Mucosa of descending colon (tissue), 3 donors: Measurements from ENCODE around the gene TMEM184A. TPM values are rescaled to one million over a fixed set of nuclear protein-coding genes. Genes with fewer than 3 reads are reported as not detected.

Experiments
- ATAC-seq: fragments of 200-7000 bp; cut with Tn5 transposase; one replicate; pipeline ENCODE4 v1.9.1; 2020; ENCODE audit warnings: mild to moderate bottlenecking, moderate library complexity
- DNase-seq, 3 donors: peaks; one replicate each; pipeline ENCODE4 v3.0.0-alpha.2; 2020
- H3K36me3 ChIP-seq: fragments of 200-600 bp; one replicate; pipeline ENCODE4 v1.8.0; 2021; ENCODE audit warnings: low read depth, mild to moderate bottlenecking
- H3K4me1 ChIP-seq: fragments of 200-600 bp; one replicate; pipeline ENCODE4 v1.8.0; 2021; ENCODE audit warnings: low read depth, mild to moderate bottlenecking
- H3K4me3 ChIP-seq: fragments of 200-600 bp; one replicate; pipeline ENCODE4 v1.8.0; 2021; ENCODE audit warnings: mild to moderate bottlenecking
- H3K9me3 ChIP-seq: fragments of 200-600 bp; one replicate; pipeline ENCODE4 v1.8.0; 2021; ENCODE audit warnings: mild to moderate bottlenecking
- CTCF ChIP-seq: fragments of 200-600 bp; IDR thresholded peaks from one replicate; pipeline ENCODE4 v1.8.0; 2022; ENCODE audit warnings: antibody characterized with exemption, mild to moderate bottlenecking
- intact Hi-C, 2 donors: fragments of 100-400 bp; cut with DNase I in 1 of 2; cut with micrococcal nuclease in 1 of 2; formaldehyde crosslinking; loops; one replicate each; pipeline versions ENCODE4 v1.11.0 to v1.11.1; 2022; cut with DNase I, micrococcal nuclease
- total RNA-seq, 3 donors: library from RNA; stranded (reverse); fragmentation: NEBNext Ultra II Directional in 2 of 3; extraction: Animal tissue kit (Norgen Biotek cat#: 25700) in 2 of 3; gene quantifications; one replicate each; pipeline versions ENCODE4 v1.2.1 to v1.2.4, GENCODE V29; 2021 to 2023
- donor health status: DM: no; HTN: no; CAD: no; lungs with moderate emphysema.
- donor health status: DM: no; HTN: no; CAD: no.
- donor health status: DM: no; HTN: yes; CAD: no.

TMEM184A gene
- total RNA-seq, 3 donors from 2014 or later: 36.7 to 87.9 (median 66.0) TPM

GRCh38 chr7:1567049-1567771 is 11.2 kb upstream of the TMEM184A start:
- ATAC-seq (peak; percentile 51), DNase-seq (peak; percentile 69 to 75 (median 72))
- Histone ChIP-seq H3K36me3 (no peaks in the 10 kb centered on the region), H3K4me3 (no peak overlapping the region), H3K4me1 (peaks cover 36% of the 10 kb centered on the region), H3K9me3 (no peaks in the 10 kb centered on the region)
- no peak for TF ChIP-seq CTCF
- intact Hi-C loops: no loop called here

DNA sequence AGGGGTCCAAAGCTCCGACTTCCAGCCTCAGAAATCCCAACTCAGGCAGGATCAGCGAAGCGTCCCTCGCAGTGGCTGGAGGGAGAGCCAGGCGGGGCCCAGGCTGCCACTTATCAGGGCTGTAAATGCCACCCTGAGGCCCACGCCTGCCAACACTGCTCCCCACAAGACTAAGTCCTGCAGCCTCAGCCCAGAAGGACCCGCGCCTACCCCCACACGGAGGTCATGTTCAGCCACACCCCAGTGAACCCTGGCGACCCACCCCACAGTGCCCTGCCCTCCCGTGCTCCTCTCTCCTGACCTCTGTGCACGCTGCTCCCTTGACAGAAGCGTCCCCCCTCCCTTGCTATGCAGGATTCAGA is 10.7 kb upstream of the TMEM184A start:
- DNase-seq: peak; percentile 68 to 77 (median 74)
- no peaks in the 10 kb centered on the region for H3K36me3 ChIP-seq
- ATAC-seq: peak; percentile 20
- no peaks in the 10 kb centered on the region for H3K9me3 ChIP-seq
- intact Hi-C loops: no loop called here
- TF ChIP-seq CTCF: no peak
- no peak overlapping the region for H3K4me3 ChIP-seq
- H3K4me1 ChIP-seq: peaks cover 34% of the 10 kb centered on the region

GRCh38 chr7:1564603-1565022 is 8.6 kb upstream of the TMEM184A start:
- Histone ChIP-seq H3K36me3 (no peaks in the 10 kb centered on the region), H3K4me3 (no peak overlapping the region), H3K9me3 (no peaks in the 10 kb centered on the region), H3K4me1 (peaks cover 31% of the 10 kb centered on the region)
- TF ChIP-seq CTCF: no peak
- DNase-seq (peak; percentile 6 to 50 (median 32)), ATAC-seq (no peak)
- intact Hi-C loops: no loop called here

DNA sequence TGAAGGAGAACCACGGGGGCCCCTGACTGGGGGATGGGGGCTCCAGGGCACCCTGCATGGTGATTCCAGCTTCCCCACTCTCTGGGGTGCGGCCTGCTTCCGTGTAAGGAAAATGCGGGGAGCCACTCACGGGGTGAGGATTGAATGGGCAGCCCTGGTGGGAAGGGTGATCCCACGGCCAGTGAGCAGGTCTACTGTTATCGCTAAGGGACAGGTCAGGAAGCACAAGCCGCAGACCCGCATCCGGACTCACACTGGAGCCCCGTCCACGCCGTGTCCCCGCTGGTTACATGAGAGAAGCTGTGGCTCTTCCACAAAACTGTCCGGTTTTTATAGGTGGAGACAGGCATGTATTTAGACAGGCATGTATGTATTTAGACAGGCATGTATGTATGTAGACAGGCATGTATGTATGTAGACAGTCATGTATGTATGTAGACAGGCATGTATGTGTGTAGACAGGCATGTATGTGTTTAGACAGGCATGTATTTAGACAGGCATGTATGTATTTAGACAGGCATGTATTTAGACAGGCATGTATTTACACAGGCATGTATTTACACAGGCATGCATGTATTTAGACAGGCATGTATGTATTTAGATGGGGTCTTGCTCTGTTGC is 8.1 kb upstream of the TMEM184A start:
- ATAC-seq (no peak), DNase-seq (no peak)
- Histone ChIP-seq H3K36me3 (no peaks in the 10 kb centered on the region), H3K4me1 (peaks cover 29% of the 10 kb centered on the region), H3K4me3 (no peak overlapping the region), H3K9me3 (no peaks in the 10 kb centered on the region)
- intact Hi-C loops: no loop called here
- TF ChIP-seq CTCF: no peak

DNA sequence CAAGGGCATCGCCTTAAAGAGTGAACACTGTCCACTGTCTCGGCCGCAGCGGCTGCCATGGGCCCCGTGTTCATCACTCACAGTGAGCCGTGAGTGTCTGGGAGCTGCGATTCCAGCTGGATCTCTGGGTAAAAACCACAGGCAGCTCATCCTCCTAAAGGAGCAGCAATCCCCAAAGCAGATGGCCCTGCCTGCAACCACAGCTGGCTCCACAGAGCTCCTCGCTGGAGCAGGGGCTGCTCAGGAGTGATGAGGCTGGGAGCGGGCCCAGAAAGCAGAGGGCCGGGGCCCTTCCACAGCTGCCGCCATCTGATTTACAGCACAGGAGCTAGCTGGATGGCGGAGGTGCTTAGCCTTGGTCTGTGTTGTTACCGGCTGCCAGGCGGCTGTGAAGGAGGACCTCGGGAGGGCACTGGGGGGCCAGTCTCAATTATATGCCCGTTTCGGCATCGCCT is 6.6 kb upstream of the TMEM184A start:
- no peak for TF ChIP-seq CTCF
- Histone ChIP-seq H3K4me3 (no peak overlapping the region), H3K9me3 (no peaks in the 10 kb centered on the region), H3K4me1 (peaks cover 16% of the 10 kb centered on the region), H3K36me3 (no peaks in the 10 kb centered on the region)
- peak in 1 of 3 donors; percentile 22 for DNase-seq
- no peak for ATAC-seq
- intact Hi-C loops: no loop called here
